ENCODE measurements around the gene SIK2. TPM values are rescaled to one million over a fixed set of nuclear protein-coding genes. Genes with fewer than 3 reads are reported as not detected.

Gene SIK2
- total RNA-seq, 2 experiments from 2014 or later: 8.9 to 10.2 TPM

GRCh38 chr11:111693224-111693937, 91.1 kb downstream of the SIK2 start:
- H3K9me3 Mint-ChIP-seq (ENCODE audit: insufficient read depth): no peaks in the 10 kb centered on the region
- H3K36me3 Mint-ChIP-seq (ENCODE audit: low read depth): peaks cover 5% of the 10 kb centered on the region
- H3K4me3 Mint-ChIP-seq: no peak overlapping the region
- POLR2A ChIA-PET: no interaction called here
- no peak overlapping the region for H3K27ac Mint-ChIP-seq
- H3K27me3 Mint-ChIP-seq (ENCODE audit: low read depth): no peaks in the 10 kb centered on the region
- H3K4me1 Mint-ChIP-seq (ENCODE audit: low read depth): no peaks in the 10 kb centered on the region
- ATAC-seq: no peak
- CTCF ChIA-PET: interaction anchor here (1.2 kb wide), 1 partner anchor 40 kb away, joined by 3 read pairs; no protein-coding TSS in a partner anchor
- no peak for DNase-seq

DNA sequence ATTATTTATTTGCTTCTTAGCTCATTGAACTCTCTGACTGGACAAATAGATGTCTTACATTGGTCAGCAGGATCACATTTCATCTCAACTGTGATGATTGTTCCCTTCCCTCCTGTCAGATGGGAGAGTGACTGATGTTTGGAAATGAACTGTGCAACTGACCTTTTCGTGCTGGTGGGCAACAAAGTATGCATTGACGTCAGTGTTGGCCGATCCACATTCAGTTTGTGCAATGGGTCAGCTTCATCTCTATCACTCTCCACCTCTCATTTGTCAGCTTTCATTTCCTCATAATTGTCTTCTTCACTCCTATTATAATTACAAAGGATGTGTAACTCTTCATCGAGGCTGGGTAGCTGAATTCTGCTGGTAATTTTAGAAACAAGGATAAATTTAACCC, 92.6 kb downstream of the SIK2 start:
- no peak overlapping the region for H3K27ac Mint-ChIP-seq
- ChIA-PET CTCF (interaction anchor here (0.6 kb wide), 1 partner anchor 10 kb away, joined by 3 read pairs; no protein-coding TSS in a partner anchor), POLR2A (no interaction called here)
- H3K4me3 Mint-ChIP-seq: no peak overlapping the region
- no peak for ATAC-seq
- H3K36me3 Mint-ChIP-seq (ENCODE audit: low read depth): peaks cover 5% of the 10 kb centered on the region
- no peak for DNase-seq
- peaks cover 6% of the 10 kb centered on the region for H3K4me1 Mint-ChIP-seq (ENCODE audit: low read depth)
- no peaks in the 10 kb centered on the region for H3K27me3 Mint-ChIP-seq (ENCODE audit: low read depth)
- H3K9me3 Mint-ChIP-seq (ENCODE audit: insufficient read depth): no peaks in the 10 kb centered on the region

- Mint-ChIP-seq H3K36me3 (ENCODE audit: low read depth) (no peaks in the 10 kb centered on the region), H3K9me3 (ENCODE audit: insufficient read depth) (no peaks in the 10 kb centered on the region), H3K4me3 (no peak overlapping the region), H3K27ac (no peak overlapping the region), H3K27me3 (ENCODE audit: low read depth) (no peaks in the 10 kb centered on the region), H3K4me1 (ENCODE audit: low read depth) (peaks cover 12% of the 10 kb centered on the region)
- CTCF ChIA-PET: no interaction called here
- ATAC-seq: no peak
- no peak for DNase-seq
- POLR2A ChIA-PET: interaction anchor here (0.9 kb wide), 1 partner anchor 13 kb away, joined by 3 read pairs; no protein-coding TSS in a partner anchor
Observed at GRCh38 chr11:111696556-111696955, 94.3 kb downstream of the SIK2 start.

DNA sequence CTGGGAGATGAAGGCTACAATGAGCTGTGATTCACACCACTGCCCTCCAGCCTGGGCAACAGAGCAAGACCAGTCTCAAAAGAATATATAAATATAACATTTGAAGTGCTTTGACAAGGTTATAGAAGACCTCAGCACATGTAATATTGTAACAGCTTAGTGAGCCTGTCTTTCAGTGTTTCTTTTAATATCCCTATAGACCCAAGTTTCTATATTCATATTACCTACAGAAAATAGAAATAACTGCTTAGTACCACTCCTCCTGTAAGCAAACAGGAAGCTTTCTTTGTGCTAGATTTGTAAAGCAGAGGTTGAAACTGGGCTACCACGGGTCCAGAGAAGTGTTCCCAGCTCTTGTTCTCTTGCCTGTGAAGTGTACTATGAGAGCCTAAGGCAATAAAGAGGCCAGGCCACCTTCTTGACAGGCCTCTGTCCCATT, 95.7 kb downstream of the SIK2 start:
- Mint-ChIP-seq H3K4me1 (ENCODE audit: low read depth) (peaks cover 12% of the 10 kb centered on the region), H3K27me3 (ENCODE audit: low read depth) (no peaks in the 10 kb centered on the region), H3K27ac (no peak overlapping the region), H3K4me3 (no peak overlapping the region), H3K36me3 (ENCODE audit: low read depth) (peaks cover 5% of the 10 kb centered on the region), H3K9me3 (ENCODE audit: insufficient read depth) (no peaks in the 10 kb centered on the region)
- DNase-seq (no peak), ATAC-seq (no peak)
- CTCF ChIA-PET: interaction anchor here (1.8 kb wide), 1 partner anchor 96 kb away, joined by 5 read pairs; the partner anchor contains the start of gene SIK2
- POLR2A ChIA-PET: interaction anchor here (0.6 kb wide), 1 partner anchor 479 kb away, joined by 3 read pairs; no protein-coding TSS in a partner anchor

DNA sequence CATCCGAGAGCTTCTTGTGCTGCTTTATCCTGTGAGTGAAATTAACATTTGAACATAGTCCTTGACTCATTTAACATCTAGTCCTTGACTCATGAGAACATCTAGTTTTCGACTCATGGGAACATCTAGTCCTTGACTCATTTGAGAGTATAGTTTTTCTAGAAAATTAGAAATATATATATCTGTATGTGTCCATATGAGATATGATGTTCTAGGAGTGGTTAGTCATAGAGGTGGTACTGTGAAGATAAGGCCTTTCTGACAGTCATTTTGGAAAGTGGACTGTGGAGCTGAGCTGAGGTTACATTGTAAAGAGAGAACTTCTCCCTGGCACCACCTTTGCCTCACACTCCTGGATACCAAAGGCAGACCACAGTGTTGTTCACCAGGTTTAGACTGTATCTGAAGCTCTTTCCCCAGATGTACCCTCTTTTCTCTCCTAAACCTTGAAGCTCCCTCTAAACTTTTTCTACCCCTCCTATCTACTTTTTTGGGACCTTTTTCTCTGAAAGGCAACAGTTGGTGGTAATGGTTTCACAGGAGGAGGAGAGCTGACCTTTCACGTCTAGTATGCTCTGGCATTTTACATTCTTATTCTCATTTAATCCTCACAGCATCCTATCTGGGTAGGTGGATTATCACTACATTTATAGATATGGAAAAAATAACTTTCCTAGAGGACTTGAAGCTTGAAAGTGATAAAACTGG, 96.8 kb downstream of the SIK2 start:
- no peaks in the 10 kb centered on the region for H3K9me3 Mint-ChIP-seq (ENCODE audit: insufficient read depth)
- CTCF ChIA-PET: interaction anchor here (0.8 to 1.8 kb wide), 3 partner anchors 78 to 97 kb away, joined by 3 to 6 read pairs (median 5); partner anchors contain the start of gene SIK2
- no peak overlapping the region for H3K4me3 Mint-ChIP-seq
- no peak for DNase-seq
- H3K4me1 Mint-ChIP-seq (ENCODE audit: low read depth): peaks cover 12% of the 10 kb centered on the region
- no peak for ATAC-seq
- peaks cover 9% of the 10 kb centered on the region for H3K36me3 Mint-ChIP-seq (ENCODE audit: low read depth)
- H3K27me3 Mint-ChIP-seq (ENCODE audit: low read depth): no peaks in the 10 kb centered on the region
- H3K27ac Mint-ChIP-seq: no peak overlapping the region
- POLR2A ChIA-PET: interaction anchor here (1.0 kb wide), 1 partner anchor 10 kb away, joined by 3 read pairs; no protein-coding TSS in a partner anchor

GRCh38 chr11:111699579-111700156, 97.4 kb downstream of the SIK2 start:
- ChIA-PET CTCF (interaction anchor here (0.8 to 1.6 kb wide), 3 partner anchors 15 to 95 kb away, joined by 3 to 6 read pairs (median 4); no protein-coding TSS in a partner anchor), POLR2A (interaction anchor here (1.0 kb wide), 1 partner anchor 9 kb away, joined by 3 read pairs; no protein-coding TSS in a partner anchor)
- Mint-ChIP-seq H3K4me1 (ENCODE audit: low read depth) (peaks cover 12% of the 10 kb centered on the region), H3K4me3 (no peak overlapping the region), H3K36me3 (ENCODE audit: low read depth) (peaks cover 13% of the 10 kb centered on the region), H3K27ac (no peak overlapping the region), H3K27me3 (ENCODE audit: low read depth) (no peaks in the 10 kb centered on the region), H3K9me3 (ENCODE audit: insufficient read depth) (no peaks in the 10 kb centered on the region)
- ATAC-seq (no peak), DNase-seq (no peak)

GRCh38 chr11:111700162-111700561, 97.9 kb downstream of the SIK2 start:
- ATAC-seq (no peak), DNase-seq (no peak)
- ChIA-PET POLR2A (no interaction called here), CTCF (interaction anchor here (1.0 to 1.6 kb wide), 2 partner anchors 14 to 77 kb away, joined by 4 to 6 read pairs; no protein-coding TSS in a partner anchor)
- Mint-ChIP-seq H3K36me3 (ENCODE audit: low read depth) (peaks cover 18% of the 10 kb centered on the region), H3K9me3 (ENCODE audit: insufficient read depth) (no peaks in the 10 kb centered on the region), H3K4me1 (ENCODE audit: low read depth) (peaks cover 12% of the 10 kb centered on the region), H3K27ac (no peak overlapping the region), H3K27me3 (ENCODE audit: low read depth) (no peaks in the 10 kb centered on the region), H3K4me3 (no peak overlapping the region)

GRCh38 chr11:111702623-111703022, 100.4 kb downstream of the SIK2 start:
- H3K36me3 Mint-ChIP-seq (ENCODE audit: low read depth): peaks cover 27% of the 10 kb centered on the region
- H3K27ac Mint-ChIP-seq: no peak overlapping the region
- POLR2A ChIA-PET: no interaction called here
- no peak overlapping the region for H3K4me3 Mint-ChIP-seq
- H3K4me1 Mint-ChIP-seq (ENCODE audit: low read depth): peaks cover 12% of the 10 kb centered on the region
- no peak for ATAC-seq
- H3K27me3 Mint-ChIP-seq (ENCODE audit: low read depth): no peaks in the 10 kb centered on the region
- H3K9me3 Mint-ChIP-seq (ENCODE audit: insufficient read depth): no peaks in the 10 kb centered on the region
- DNase-seq: no peak
- CTCF ChIA-PET: no interaction called here

- H3K27ac Mint-ChIP-seq: no peak overlapping the region
- no peak for DNase-seq
- no peaks in the 10 kb centered on the region for H3K9me3 Mint-ChIP-seq (ENCODE audit: insufficient read depth)
- no peak overlapping the region for H3K4me3 Mint-ChIP-seq
- no peaks in the 10 kb centered on the region for H3K27me3 Mint-ChIP-seq (ENCODE audit: low read depth)
- POLR2A ChIA-PET: interaction anchor here (0.6 kb wide), 1 partner anchor 289 kb away, joined by 3 read pairs; no protein-coding TSS in a partner anchor
- CTCF ChIA-PET: no interaction called here
- no peak for ATAC-seq
- peaks cover 12% of the 10 kb centered on the region for H3K4me1 Mint-ChIP-seq (ENCODE audit: low read depth)
- H3K36me3 Mint-ChIP-seq (ENCODE audit: low read depth): peaks cover 27% of the 10 kb centered on the region
Observed at GRCh38 chr11:111703576-111703975, 101.3 kb downstream of the SIK2 start.

- CTCF ChIA-PET: interaction anchor here (1.3 kb wide), 1 partner anchor 56 kb away, joined by 3 read pairs; no protein-coding TSS in a partner anchor
- Mint-ChIP-seq H3K27ac (no peak overlapping the region), H3K4me3 (no peak overlapping the region), H3K27me3 (ENCODE audit: low read depth) (no peaks in the 10 kb centered on the region), H3K4me1 (ENCODE audit: low read depth) (no peaks in the 10 kb centered on the region), H3K36me3 (ENCODE audit: low read depth) (peaks cover 28% of the 10 kb centered on the region), H3K9me3 (ENCODE audit: insufficient read depth) (no peaks in the 10 kb centered on the region)
- ATAC-seq: no peak
- POLR2A ChIA-PET: no interaction called here
- DNase-seq: no peak
Observed at GRCh38 chr11:111707039-111707690, 104.9 kb downstream of the SIK2 start.

DNA sequence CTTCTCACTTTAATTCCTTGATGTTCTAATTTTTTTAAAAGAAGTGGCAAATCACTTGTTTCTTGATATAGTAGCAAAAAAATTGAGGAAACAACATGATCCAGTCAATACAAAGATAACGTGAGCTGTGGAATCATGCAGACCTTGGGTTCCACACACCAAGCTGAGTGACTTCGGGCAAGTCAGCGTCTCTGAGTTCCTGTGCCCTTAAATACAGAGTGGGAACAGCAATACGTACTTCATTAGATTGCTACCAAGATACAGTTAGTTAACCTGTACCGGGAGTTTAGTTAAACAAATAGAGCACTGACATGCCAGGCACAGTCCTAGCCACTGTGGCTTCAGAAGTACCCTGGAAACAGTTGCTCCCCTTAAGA, 105.4 kb downstream of the SIK2 start:
- H3K27ac Mint-ChIP-seq: no peak overlapping the region
- no peaks in the 10 kb centered on the region for H3K27me3 Mint-ChIP-seq (ENCODE audit: low read depth)
- no peak for DNase-seq
- ChIA-PET POLR2A (no interaction called here), CTCF (interaction anchor here (1.3 kb wide), 1 partner anchor 57 kb away, joined by 3 read pairs; no protein-coding TSS in a partner anchor)
- H3K4me1 Mint-ChIP-seq (ENCODE audit: low read depth): no peaks in the 10 kb centered on the region
- no peak for ATAC-seq
- H3K9me3 Mint-ChIP-seq (ENCODE audit: insufficient read depth): no peaks in the 10 kb centered on the region
- H3K4me3 Mint-ChIP-seq: no peak overlapping the region
- peaks cover 31% of the 10 kb centered on the region for H3K36me3 Mint-ChIP-seq (ENCODE audit: low read depth)
